Body of pancreas (tissue), 4 donors: ENCODE measurements around the gene ERC2. TPM values are rescaled to one million over a fixed set of nuclear protein-coding genes. Genes with fewer than 3 reads are reported as not detected.

Experiments
- ATAC-seq: fragments of 150-250 bp; one replicate; pipeline ENCODE4 v1.9.1; 2016
- DNase-seq, 4 donors: peaks; one replicate each; pipeline ENCODE4 v3.0.0-alpha.2; 2019
- H3K27ac ChIP-seq, 4 donors: fragments of 200-600 bp; sonication (generic); 1 replicate in 3 of 4; 2 replicates in 1 of 4; pipeline versions ENCODE4 v1.5.1 to v1.6.1; 2016 to 2019; ENCODE audit warnings: mild to moderate bottlenecking in 1 of 4, mixed read lengths in 1 of 4, moderate library complexity in 1 of 4
- H3K27me3 ChIP-seq, 2 donors: fragments of 200-600 bp; sonication (generic); one replicate each; pipeline ENCODE4 v1.6.0; 2016; ENCODE audit warnings: mild to moderate bottlenecking in 1 of 2
- H3K36me3 ChIP-seq, 2 donors: fragments of 200-600 bp; sonication (generic); replicated peaks in 1 of 2; 2 replicates each; pipeline ENCODE4 v1.5.1; 2016; ENCODE audit warnings: low read depth in 2 of 2; ENCODE audit not compliant: insufficient read depth in 1 of 2
- H3K4me1 ChIP-seq: fragments of 200-600 bp; sonication (generic); one replicate; pipeline ENCODE4 v1.6.0; 2016
- H3K4me3 ChIP-seq, 2 donors: fragments of 200-600 bp; sonication (generic); 1 replicate in 1 of 2; 2 replicates in 1 of 2; pipeline ENCODE4 v1.5.1; 2016 to 2019
- H3K9me3 ChIP-seq, 3 donors: fragments of 200-600 bp; sonication (generic); 1 replicate in 2 of 3; 2 replicates in 1 of 3; pipeline ENCODE4 v1.5.1; 2016
- POLR2A ChIP-seq, 3 donors: fragments of 450-650 bp; IDR thresholded peaks; one replicate each; pipeline ENCODE4 v1.6.1; 2016; ENCODE audit warnings: antibody characterized with exemption in 3 of 3, mild to moderate bottlenecking in 2 of 3
- WGBS, 2 donors: methylation state at CpG; one replicate each; pipeline ENCODE4 v1.1.5; 2017; 5-methylcytosine and 5-hydroxymethylcytosine counted together
- intact Hi-C: fragments of 100-400 bp; cut with DNase I; formaldehyde crosslinking; loops from one replicate; pipeline ENCODE4 v1.15.1; 2023
- total RNA-seq, 2 donors: library from RNA; depleted of rRNA; stranded (reverse); fragments of >200 nt; gene quantifications; one replicate each; pipeline ENCODE4 v1.1.0, GENCODE V29; 2016
- TF ChIP-seq, protein P1 (sequence below), 7 experiments: fragments of 450-650 bp in 4 of 7; fragments of 200-600 bp in 3 of 7; sonication (generic) in 3 of 7; IDR thresholded peaks; one replicate each; pipeline ENCODE4 v1.5.1; 2016 to 2019; ENCODE audit warnings: antibody characterized with exemption in 7 of 7

ERC2 gene
- total RNA-seq, 2 donors from 2014 or later: 4.0 to 4.7 TPM

DNA sequence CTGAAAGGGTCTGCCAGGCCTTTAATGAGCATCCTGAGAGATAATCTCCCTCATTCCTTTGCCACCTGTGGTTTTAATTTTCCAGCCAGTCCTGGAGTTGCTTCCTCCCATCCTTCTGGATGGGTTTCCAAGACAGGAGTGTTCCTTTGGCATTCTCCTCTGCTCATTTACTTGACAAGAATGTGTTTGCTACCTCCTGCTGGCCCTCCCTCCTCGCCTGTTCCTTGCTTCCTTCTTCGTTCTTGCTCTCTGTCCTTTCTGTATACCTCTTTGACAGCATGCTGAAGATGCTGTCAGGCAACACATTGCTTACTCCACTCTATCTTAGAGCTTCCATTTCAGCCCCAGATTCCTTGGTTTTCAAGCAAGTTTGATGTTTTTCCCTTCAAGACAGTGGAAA, 46.0 kb downstream of the ERC2 start:
- H3K27ac ChIP-seq: no peak overlapping the region
- H3K4me1 ChIP-seq: peaks cover 9% of the 10 kb centered on the region
- no peak for DNase-seq
- intact Hi-C loops: no loop called here
- TF ChIP-seq, protein P1, sequence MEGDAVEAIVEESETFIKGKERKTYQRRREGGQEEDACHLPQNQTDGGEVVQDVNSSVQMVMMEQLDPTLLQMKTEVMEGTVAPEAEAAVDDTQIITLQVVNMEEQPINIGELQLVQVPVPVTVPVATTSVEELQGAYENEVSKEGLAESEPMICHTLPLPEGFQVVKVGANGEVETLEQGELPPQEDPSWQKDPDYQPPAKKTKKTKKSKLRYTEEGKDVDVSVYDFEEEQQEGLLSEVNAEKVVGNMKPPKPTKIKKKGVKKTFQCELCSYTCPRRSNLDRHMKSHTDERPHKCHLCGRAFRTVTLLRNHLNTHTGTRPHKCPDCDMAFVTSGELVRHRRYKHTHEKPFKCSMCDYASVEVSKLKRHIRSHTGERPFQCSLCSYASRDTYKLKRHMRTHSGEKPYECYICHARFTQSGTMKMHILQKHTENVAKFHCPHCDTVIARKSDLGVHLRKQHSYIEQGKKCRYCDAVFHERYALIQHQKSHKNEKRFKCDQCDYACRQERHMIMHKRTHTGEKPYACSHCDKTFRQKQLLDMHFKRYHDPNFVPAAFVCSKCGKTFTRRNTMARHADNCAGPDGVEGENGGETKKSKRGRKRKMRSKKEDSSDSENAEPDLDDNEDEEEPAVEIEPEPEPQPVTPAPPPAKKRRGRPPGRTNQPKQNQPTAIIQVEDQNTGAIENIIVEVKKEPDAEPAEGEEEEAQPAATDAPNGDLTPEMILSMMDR (IDR thresholded peaks at IDR 0.05): no peak
- TF ChIP-seq POLR2A (IDR thresholded peaks at IDR 0.05): no peak
- no peak overlapping the region for H3K4me3 ChIP-seq
- no peaks in the 10 kb centered on the region for H3K9me3 ChIP-seq
- no peaks in the 10 kb centered on the region for H3K36me3 ChIP-seq
- H3K27me3 ChIP-seq: no peaks in the 10 kb centered on the region
- WGBS, 2 donors: 68 to 72% methylated on average over 2 of the region's 2 CpGs
- ATAC-seq: no peak

DNA sequence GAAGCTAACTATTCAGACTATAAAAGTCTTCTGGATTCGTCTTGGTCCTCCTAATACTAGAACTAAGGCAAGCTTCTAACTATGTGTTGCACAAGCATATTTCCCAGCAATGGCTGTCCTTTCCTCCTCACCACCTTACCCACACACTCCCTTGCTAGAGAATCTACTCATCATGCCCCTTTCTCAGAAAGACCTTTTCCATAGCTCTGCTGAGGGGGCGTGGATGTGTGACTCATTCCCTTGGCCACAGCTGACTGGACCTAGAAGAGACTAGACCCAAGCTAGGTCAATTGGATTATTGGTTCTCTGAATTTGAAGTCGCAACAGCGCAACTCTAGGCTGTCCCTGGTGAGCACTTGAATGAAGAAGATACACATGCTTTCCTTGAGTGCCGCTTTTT, 47.1 kb downstream of the ERC2 start:
- DNase-seq (no peak), ATAC-seq (no peak)
- intact Hi-C loops: no loop called here
- Histone ChIP-seq H3K27me3 (no peaks in the 10 kb centered on the region), H3K4me3 (no peak overlapping the region), H3K36me3 (no peaks in the 10 kb centered on the region), H3K9me3 (no peaks in the 10 kb centered on the region), H3K27ac (no peak overlapping the region), H3K4me1 (peaks cover 9% of the 10 kb centered on the region)
- 90 to 92% methylated on average over 5 of the region's 5 CpGs for WGBS, 2 donors
- no peak for TF ChIP-seq POLR2A (IDR thresholded peaks at IDR 0.05)
- TF ChIP-seq, protein P1 (IDR thresholded peaks at IDR 0.05): no peak

DNA sequence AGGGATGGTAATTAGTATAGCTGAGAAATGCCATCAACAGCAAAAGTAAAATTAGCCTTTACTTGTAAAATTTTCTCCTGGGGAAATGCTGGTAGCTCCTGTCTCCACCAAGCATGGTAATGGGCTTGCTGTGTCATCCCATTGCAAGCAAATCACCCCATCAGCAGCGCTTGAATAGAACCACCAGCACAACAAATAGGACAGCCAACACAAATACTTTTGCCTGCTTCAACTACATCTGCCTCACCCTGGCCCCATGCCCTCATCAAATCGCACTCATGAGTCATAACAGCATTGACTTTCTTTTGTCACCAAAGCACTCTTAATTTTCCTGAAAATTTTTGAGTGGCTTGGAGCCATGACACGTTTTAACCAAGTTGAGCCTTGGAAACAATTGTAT, 52.6 kb downstream of the ERC2 start:
- intact Hi-C loops: no loop called here
- no peaks in the 10 kb centered on the region for H3K4me1 ChIP-seq
- peak in 1 of 4 donors; percentile 27 for DNase-seq
- ATAC-seq: no peak
- H3K36me3 ChIP-seq: no peaks in the 10 kb centered on the region
- no peak for TF ChIP-seq POLR2A (IDR thresholded peaks at IDR 0.05)
- TF ChIP-seq, protein P1 (IDR thresholded peaks at IDR 0.05): no peak
- WGBS, 2 donors: 70 to 76% methylated on average over 3 of the region's 3 CpGs
- no peak overlapping the region for H3K27ac ChIP-seq
- no peaks in the 10 kb centered on the region for H3K9me3 ChIP-seq
- no peaks in the 10 kb centered on the region for H3K27me3 ChIP-seq
- no peak overlapping the region for H3K4me3 ChIP-seq

DNA sequence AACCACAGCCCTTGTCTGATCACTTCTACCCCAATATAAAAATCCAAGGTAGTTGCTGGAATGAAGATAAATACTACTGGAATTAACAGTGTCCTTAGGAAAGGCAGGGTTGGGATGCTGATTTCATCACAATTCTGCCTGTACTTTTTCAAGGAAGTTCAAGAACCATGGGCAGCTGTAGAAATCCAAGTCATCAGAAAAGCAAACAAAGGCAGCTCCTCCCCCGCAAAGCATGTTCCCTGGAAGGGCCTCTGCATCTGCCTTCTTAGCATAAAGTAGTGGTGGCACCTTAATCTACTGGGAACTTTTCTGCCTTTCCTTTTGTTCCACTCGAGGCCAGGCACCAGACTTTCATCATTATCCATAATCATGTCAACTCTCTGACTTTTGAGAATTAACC, 54.4 kb downstream of the ERC2 start:
- no peaks in the 10 kb centered on the region for H3K27me3 ChIP-seq
- no peaks in the 10 kb centered on the region for H3K4me1 ChIP-seq
- H3K27ac ChIP-seq: no peak overlapping the region
- no peaks in the 10 kb centered on the region for H3K36me3 ChIP-seq
- intact Hi-C loops: no loop called here
- no peak overlapping the region for H3K4me3 ChIP-seq
- DNase-seq: peak in 1 of 4 donors; percentile 4
- no peak for ATAC-seq
- WGBS, 2 donors: 27 to 32% methylated on average over 2 of the region's 2 CpGs
- no peaks in the 10 kb centered on the region for H3K9me3 ChIP-seq
- TF ChIP-seq, protein P1 (IDR thresholded peaks at IDR 0.05): no peak
- no peak for TF ChIP-seq POLR2A (IDR thresholded peaks at IDR 0.05)

DNA sequence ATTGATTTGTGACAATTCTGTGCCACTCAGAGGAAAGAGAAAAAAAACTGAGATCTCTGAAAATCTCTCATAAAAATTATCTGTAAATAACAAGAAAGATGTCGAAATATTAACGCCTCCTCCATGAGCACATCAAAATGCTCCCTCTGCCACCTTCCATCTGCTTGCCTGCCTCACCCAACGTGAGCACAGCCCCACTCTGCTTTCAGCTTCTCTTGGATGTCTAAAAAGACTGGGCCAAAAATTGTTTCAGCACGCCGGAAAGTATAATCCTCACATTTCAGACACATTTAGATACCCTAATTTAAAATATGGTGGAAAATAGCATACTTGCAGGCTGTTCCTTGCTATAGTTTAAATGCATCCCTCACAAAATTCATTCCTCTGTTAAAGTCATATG, 57.1 kb downstream of the ERC2 start:
- Histone ChIP-seq H3K4me1 (no peaks in the 10 kb centered on the region), H3K4me3 (no peak overlapping the region), H3K27ac (no peak overlapping the region), H3K9me3 (no peaks in the 10 kb centered on the region), H3K36me3 (no peaks in the 10 kb centered on the region), H3K27me3 (no peaks in the 10 kb centered on the region)
- intact Hi-C loops: no loop called here
- WGBS, 2 donors: 82 to 91% methylated on average over 5 of the region's 5 CpGs
- ATAC-seq: no peak
- no peak for TF ChIP-seq POLR2A (IDR thresholded peaks at IDR 0.05)
- TF ChIP-seq, protein P1 (IDR thresholded peaks at IDR 0.05): no peak
- no peak for DNase-seq
